Measurements from ENCODE around the gene CMYA5. TPM values are rescaled to one million over a fixed set of nuclear protein-coding genes. Genes with fewer than 3 reads are reported as not detected.

CMYA5 gene
- total and polyA plus RNA-seq, 9 of the 15 experiments (the other 6 are each of a cell fraction or from before 2014, with no cell fraction given), result 0.18 to 1.1 (median 0.32) TPM

- in situ Hi-C loops (cut with MboI), result no loop called here
- Histone ChIP-seq H3K9me3 (replicated peaks; ENCODE audit: control insufficient read depth, insufficient read depth, low read depth, low read length) (no peaks in the 10 kb centered on the region), H3K79me2 (ENCODE audit: control insufficient read depth, insufficient read depth, low read length) (no peaks in the 10 kb centered on the region), H3K27me3 (ENCODE audit: control insufficient read depth in 2 of 2, insufficient read depth in 2 of 2, low read length in 2 of 2) (peaks cover 2 to 6% of the 10 kb centered on the region in 2 experiments; a peak in 1 of 5 replicates), H3K9me1 (ENCODE audit: control insufficient read depth, insufficient read depth, low read length) (no peaks in the 10 kb centered on the region), H3K9ac (ENCODE audit: insufficient read depth in 1 of 2, low read depth in 2 of 2, low read length in 2 of 2) (no peak overlapping the region), H3K27ac (ENCODE audit: extremely low read depth, low read depth, low read length) (no peak overlapping the region), H3K36me3 (ENCODE audit: control insufficient read depth, insufficient read depth, low read length) (no peaks in the 10 kb centered on the region), H3K4me1 (replicated peaks in 1 of 2; ENCODE audit: control insufficient read depth in 2 of 2, insufficient read depth in 2 of 2, low read length in 2 of 2) (no peaks in the 10 kb centered on the region; a peak in 1 of 5 replicates), H2AFZ (ENCODE audit: low read depth, low read length) (no peak overlapping the region), H3K4me2 (ENCODE audit: insufficient read depth, low read length) (no peak overlapping the region), H4K20me1 (replicated peaks; ENCODE audit: control insufficient read depth, insufficient read depth, low read length) (no peaks in the 10 kb centered on the region), H3K4me3 (no peak overlapping the region)
- DNase-seq (ENCODE audit: extremely low read depth in 1 of 4, low spot score in 3 of 4) (no peak), ATAC-seq (no peak), FAIRE-seq (no peak)
- CTCF ChIA-PET (ENCODE audit: low intra/inter-chr PET ratio), result no interaction called here
- BruUV-seq (replicated peaks), result no TSS peak
- POLR2A ChIA-PET, result interaction anchor here (1.0 to 1.4 kb wide), 2 partner anchors 13 to 17 kb away, joined by 3 to 4 read pairs; no protein-coding TSS in a partner anchor
- TF ChIP-seq BMI1 (IDR thresholded peaks at IDR 0.05; ENCODE audit: low read length), result no peak
- TF ChIP-seq ZNF512 (tag; IDR thresholded peaks at IDR 0.05), result peak; percentile 74
- WGBS (ENCODE audit: insufficient coverage, low coverage, missing lambda C conversion rate), result 22% methylated on average over 1 of the region's 1 CpG
- intact Hi-C loops (cut with micrococcal nuclease), result no loop called here
Observed at GRCh38 chr5:79825802-79826201, 136.2 kb downstream of the CMYA5 start.

GRCh38 chr5:79827159-79827629, 137.6 kb downstream of the CMYA5 start:
- H3K79me2 ChIP-seq (ENCODE audit: control insufficient read depth, insufficient read depth, low read length), result no peaks in the 10 kb centered on the region
- 8% methylated on average over 2 of the region's 2 CpGs for WGBS (ENCODE audit: insufficient coverage, low coverage, missing lambda C conversion rate)
- H3K27me3 ChIP-seq (ENCODE audit: control insufficient read depth in 2 of 2, insufficient read depth in 2 of 2, low read length in 2 of 2), result peaks cover 2 to 6% of the 10 kb centered on the region in 2 experiments; a peak in 1 of 5 replicates
- no peaks in the 10 kb centered on the region for H3K9me1 ChIP-seq (ENCODE audit: control insufficient read depth, insufficient read depth, low read length)
- FAIRE-seq (no peak), DNase-seq (ENCODE audit: extremely low read depth in 1 of 4, low spot score in 3 of 4) (no peak), ATAC-seq (no peak)
- H3K4me1 ChIP-seq (replicated peaks in 1 of 2; ENCODE audit: control insufficient read depth in 2 of 2, insufficient read depth in 2 of 2, low read length in 2 of 2), result peaks cover 3 to 7% of the 10 kb centered on the region in 2 experiments; a peak in 3 of 5 replicates
- intact Hi-C loops (cut with micrococcal nuclease), result no loop called here
- H4K20me1 ChIP-seq (replicated peaks; ENCODE audit: control insufficient read depth, insufficient read depth, low read length), result no peaks in the 10 kb centered on the region
- H3K36me3 ChIP-seq (ENCODE audit: control insufficient read depth, insufficient read depth, low read length), result no peaks in the 10 kb centered on the region
- H2AFZ ChIP-seq (ENCODE audit: low read depth, low read length), result no peak overlapping the region
- no peak overlapping the region for H3K27ac ChIP-seq (ENCODE audit: extremely low read depth, low read depth, low read length)
- ChIA-PET POLR2A (no interaction called here), CTCF (ENCODE audit: low intra/inter-chr PET ratio) (no interaction called here)
- H3K9me3 ChIP-seq (replicated peaks; ENCODE audit: control insufficient read depth, insufficient read depth, low read depth, low read length), result no peaks in the 10 kb centered on the region
- no TSS peak for BruUV-seq (replicated peaks)
- TF ChIP-seq, protein P1, sequence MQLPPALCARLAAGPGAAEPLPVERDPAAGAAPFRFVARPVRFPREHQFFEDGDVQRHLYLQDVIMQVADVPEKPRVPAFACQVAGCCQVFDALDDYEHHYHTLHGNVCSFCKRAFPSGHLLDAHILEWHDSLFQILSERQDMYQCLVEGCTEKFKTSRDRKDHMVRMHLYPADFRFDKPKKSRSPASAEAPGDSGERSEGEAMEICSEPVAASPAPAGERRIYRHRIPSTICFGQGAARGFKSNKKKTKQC (CRISPR knock-in tag; IDR thresholded peaks at IDR 0.05), result no peak
- TF ChIP-seq FOXA3 (CRISPR knock-in tag; conservative IDR thresholded peaks at IDR 0.05 in 1 of 2, IDR thresholded peaks at IDR 0.05 in 1 of 2) (no peak), ZNF143 (CRISPR knock-in tag; IDR thresholded peaks at IDR 0.05) (no peak), ZNF280A (IDR thresholded peaks at IDR 0.05; ENCODE audit: low read depth, partially characterized antibody) (no peak), ZNF766 (CRISPR knock-in tag; conservative IDR thresholded peaks at IDR 0.05) (no peak), HMG20A (CRISPR knock-in tag; conservative IDR thresholded peaks at IDR 0.05) (no peak), CTCFL (IDR thresholded peaks at IDR 0.05; ENCODE audit: borderline replicate concordance, insufficient read depth, low read depth, low read length, poor library complexity, severe bottlenecking) (no peak)
- H3K9ac ChIP-seq (ENCODE audit: insufficient read depth in 1 of 2, low read depth in 2 of 2, low read length in 2 of 2), result no peak overlapping the region
- H3K4me2 ChIP-seq (ENCODE audit: insufficient read depth, low read length), result no peak overlapping the region
- in situ Hi-C loops (cut with MboI), result no loop called here
- H3K4me3 ChIP-seq, result no peak overlapping the region

All from K562 (cell line).